CMK (cell line): ENCODE measurements around the gene GMDS.

ENCODE experiments used
- DNase-seq: peaks from one replicate; pipeline ENCODE4 v3.0.0-alpha.2; 2010; ENCODE audit warnings: low read depth

The GMDS gene

GRCh38 chr6:1644516-1645060 is 600.8 kb downstream of the GMDS start:
- no peak for DNase-seq

- no peak for DNase-seq
Measured at GRCh38 chr6:1643830-1644445, 601.5 kb downstream of the GMDS start.

- DNase-seq = no peak
Measured at GRCh38 chr6:1643111-1643510, 602.3 kb downstream of the GMDS start.

GRCh38 chr6:1641343-1641885 is 604.0 kb downstream of the GMDS start:
- no peak for DNase-seq

GRCh38 chr6:1640476-1640875 is 604.9 kb downstream of the GMDS start:
- DNase-seq = no peak

GRCh38 chr6:1639430-1639829 is 606.0 kb downstream of the GMDS start:
- DNase-seq = no peak

DNA sequence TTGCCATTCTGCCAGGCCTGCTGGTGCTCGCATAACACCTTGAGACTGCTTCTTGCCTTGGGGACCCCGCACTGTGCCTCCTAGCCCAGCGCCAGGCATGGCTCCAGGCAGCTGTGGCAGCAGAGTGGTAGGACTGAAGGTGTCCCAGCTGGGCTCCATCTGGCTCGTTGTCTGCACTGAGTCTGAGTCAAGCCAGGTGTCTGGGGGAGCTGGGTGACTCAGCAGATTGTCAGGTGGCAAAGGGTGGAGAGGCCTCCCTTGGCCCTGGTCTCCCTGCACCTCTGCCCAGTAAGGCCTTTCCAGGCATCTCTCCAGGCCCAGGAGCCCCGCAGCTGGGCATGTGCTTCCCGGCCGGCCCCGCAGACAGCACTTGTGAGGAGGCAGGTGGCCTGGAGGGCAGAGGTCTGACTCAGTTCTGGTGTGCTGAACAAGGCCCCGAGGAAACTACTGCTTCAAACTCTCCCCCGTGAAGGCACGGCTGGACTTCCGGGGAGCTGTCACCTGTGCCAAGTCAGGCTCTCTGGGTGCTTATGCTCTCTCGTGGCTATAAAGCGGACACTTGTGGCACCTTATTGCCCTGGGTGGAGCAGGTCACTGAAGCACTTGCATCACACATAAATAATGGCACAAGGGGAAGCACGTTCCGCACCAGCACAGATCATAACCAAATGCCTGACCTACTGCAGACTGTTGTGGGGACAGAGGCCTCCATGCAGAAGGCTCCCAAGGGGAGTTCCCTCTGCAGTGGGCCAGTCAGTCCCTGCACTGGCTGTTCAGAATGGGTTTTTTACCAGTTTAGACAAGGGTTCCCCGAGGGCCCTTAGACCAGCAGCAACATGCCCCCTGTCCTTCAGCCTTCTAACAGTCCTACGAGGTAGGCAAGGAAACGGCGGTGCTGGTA is 608.2 kb downstream of the GMDS start:
- DNase-seq = no peak

- no peak for DNase-seq
Measured at GRCh38 chr6:1636272-1636825, 609.1 kb downstream of the GMDS start.

DNA sequence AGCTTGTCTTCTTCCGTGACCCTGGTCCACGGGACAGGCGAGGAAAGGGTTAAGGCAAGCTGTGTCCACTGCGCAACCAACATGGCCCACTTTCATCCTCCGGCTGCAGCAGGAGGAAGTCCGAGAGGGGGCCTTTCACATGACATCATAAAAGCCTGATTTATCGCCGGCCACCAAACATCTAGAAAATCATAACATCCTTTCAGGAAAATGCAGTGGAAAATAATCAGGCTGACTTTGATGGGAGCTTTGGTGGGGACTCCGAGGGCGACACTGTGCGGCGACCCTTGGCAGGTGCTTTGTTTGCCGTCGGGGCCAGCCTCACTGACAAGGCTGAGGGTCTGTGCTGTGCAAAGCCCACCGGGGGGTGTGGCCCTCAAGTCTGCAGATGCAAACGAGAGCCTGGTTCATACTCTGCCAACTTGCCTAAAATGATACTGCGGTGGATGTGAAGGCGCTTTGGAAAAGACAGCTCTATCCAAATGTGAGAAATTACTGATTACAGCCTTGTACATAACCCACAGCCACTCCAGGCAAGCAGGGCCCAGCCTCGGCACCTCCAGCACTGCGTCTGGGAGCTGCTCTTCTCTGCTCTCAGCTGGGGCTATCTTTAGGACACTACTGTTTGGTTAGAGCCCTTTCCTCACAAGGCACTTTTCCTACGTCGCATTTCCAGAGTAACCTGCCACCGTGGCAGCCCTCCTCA is 609.9 kb downstream of the GMDS start:
- DNase-seq = no peak

GRCh38 chr6:1634081-1634480 is 611.3 kb downstream of the GMDS start:
- no peak for DNase-seq

GRCh38 chr6:1633366-1634021 is 611.9 kb downstream of the GMDS start:
- no peak for DNase-seq

DNA sequence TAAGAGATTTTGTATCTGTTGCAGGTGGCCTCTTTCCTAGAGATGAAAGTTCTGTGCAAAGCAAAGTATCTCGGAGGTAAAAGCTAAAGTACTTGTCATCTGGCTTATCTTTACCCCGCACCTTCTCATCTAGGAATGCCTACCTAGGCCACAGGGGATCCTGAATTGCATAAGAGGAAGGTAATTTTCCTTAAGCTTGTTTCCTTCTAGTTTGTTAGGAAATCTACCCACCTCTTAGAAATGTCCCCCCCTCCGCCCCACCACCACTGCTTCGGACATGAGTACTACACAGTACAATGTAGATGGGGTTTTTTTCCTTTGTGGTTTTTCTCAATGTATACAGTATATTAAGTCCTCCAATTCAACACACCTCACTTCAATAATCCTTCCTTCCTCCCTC is 614.2 kb downstream of the GMDS start:
- DNase-seq = no peak

- no peak for DNase-seq
Measured at GRCh38 chr6:1630771-1631217, 614.6 kb downstream of the GMDS start.

GRCh38 chr6:1630212-1630770 is 615.1 kb downstream of the GMDS start:
- DNase-seq = no peak

DNA sequence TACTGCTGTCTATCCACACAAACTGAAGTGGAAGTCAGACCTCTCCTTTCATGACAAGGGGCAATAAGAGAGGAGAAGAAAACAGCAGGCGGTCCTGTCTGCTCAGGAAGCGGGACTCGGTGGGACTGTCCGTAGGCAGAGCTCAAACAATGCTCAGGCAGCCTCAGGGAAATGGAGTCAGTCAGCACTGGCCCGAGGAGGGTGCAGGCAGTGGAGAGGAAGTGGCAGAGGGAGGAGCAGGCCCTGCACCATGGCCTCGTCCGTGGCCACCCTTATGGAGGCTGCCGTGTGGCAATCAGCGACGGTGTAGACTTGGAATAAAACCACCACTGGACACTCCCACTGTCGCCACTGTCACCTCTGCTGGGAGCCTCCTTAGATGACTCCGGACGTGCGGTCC is 616.1 kb downstream of the GMDS start:
- no peak for DNase-seq

- no peak for DNase-seq
Measured at GRCh38 chr6:1627827-1628560, 617.4 kb downstream of the GMDS start.

GRCh38 chr6:1626481-1626880 is 618.9 kb downstream of the GMDS start:
- no peak for DNase-seq

DNA sequence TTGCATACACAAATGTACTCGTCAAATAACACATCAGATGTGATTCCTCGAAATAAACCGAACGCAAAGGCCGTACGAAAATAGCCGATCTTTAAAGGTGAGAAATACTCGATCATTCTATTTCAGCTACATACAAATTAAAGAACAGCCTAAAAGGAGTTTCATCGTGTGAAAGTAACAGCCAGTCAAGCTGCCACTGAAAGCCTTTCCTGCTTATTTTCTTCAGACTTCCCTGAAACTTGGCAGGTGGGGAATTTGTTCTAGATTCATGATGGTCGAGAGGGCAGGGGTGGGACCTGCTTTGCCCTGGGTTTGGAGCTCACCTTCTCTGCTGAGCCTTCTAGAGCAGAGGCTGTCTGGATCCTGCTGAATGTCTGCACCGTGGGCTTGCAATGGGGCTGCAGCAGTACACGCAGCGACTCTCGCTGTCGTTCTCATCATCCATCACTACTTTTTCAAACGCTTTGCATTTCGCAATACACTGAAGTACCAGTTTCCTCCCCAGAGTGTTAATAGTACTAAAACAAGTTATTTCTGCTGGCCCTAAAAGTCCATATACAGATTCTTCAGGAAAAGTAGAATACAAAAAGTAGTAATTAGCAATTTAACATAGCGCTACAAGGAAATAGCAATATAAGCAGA is 619.5 kb downstream of the GMDS start:
- no peak for DNase-seq

DNA sequence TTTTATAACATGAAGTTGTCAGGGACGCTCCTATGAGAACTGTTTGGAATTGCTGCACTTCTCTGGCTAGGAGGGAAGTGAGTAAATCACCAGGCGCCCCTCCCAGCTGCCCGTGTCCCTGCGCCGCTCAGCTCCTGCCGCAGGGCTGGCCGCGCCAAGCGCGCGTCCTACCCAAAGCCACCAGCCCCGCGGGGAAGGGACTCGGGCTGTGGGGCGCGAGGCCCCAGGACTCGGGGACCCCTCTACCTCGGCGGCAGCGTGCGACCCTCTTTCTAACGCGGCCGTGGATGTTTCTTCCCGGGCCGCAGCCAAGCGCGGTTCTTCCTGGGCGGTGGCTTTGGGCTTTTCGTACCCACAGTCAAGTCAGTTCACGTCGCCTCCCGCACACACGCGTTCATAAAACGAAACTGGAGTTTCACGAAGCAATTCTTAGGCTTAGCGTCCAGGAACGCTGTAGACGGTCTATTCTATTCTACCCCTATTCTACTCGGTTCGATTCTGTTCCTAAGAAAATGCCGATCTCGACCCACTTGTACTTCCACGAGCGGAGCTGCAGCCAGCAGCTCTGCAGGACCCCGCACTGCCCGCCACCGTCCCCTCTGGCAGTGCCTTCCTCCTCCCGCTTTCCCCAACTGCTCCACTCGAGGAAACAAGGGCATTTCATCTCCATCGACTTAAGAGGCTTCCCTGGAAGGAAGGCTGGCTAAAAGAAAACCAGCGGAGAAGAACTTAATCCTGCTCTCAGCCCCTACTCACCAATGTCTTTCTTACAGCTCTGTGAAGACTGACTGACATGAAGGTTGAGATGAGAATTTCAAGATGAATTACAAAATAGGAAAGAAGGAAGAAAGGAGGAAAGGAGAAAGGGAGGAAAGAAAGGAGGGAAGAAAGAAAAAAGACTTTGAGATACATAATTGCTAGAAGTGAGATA is 620.3 kb downstream of the GMDS start:
- no peak for DNase-seq
